Stimulated activated naive CD8-positive, alpha-beta T cell treated with anti-CD3 and anti-CD28 coated beads, Interleukin-15, Interleukin-2, amounts not matched to agents 100 ng/mL and 50 ng/mL, for 24 hours (primary cell): ENCODE data around the gene CCNT2.
"Not testable (repeated sequence)": the region's sequence is repeated elsewhere in the genome, so short reads cannot be mapped to it uniquely, and the experiment has no call there.

Experiments
- H3K27ac Mint-ChIP-seq: one replicate; pipeline ENCODE4 v1.8.0; 2021; ENCODE audit warnings: mild to moderate bottlenecking, mixed read lengths
- H3K27me3 Mint-ChIP-seq: one replicate; pipeline ENCODE4 v1.8.0; 2021; ENCODE audit warnings: mixed read lengths
- H3K36me3 Mint-ChIP-seq: one replicate; pipeline ENCODE4 v1.8.0; 2021; ENCODE audit warnings: low read depth, mixed read lengths
- H3K4me1 Mint-ChIP-seq: one replicate; pipeline ENCODE4 v1.8.0; 2021; ENCODE audit warnings: low read depth, mixed read lengths
- H3K4me3 Mint-ChIP-seq: one replicate; pipeline ENCODE4 v1.8.0; 2021; ENCODE audit warnings: mild to moderate bottlenecking, mixed read lengths
- H3K9me3 Mint-ChIP-seq: one replicate; pipeline ENCODE4 v1.8.0; 2021; ENCODE audit warnings: mixed read lengths

Gene CCNT2

DNA sequence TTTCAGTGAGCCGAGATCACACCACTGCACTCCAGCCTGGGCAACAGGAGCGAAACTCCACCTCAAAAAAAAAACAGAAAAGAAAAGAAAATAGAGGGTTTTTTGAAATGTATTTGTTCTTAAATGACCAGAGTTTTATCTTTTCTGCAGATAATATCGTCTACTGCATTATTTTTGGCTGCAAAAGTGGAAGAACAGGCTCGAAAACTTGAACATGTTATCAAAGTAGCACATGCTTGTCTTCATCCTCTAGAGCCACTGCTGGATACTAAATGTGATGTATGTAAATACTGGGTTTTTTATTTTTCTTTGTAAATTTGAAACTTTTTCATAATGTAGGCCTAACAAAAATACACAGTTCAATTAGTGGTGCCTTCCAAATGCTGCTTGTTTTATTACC, 18.1 kb downstream of the CCNT2 start:
- H3K27ac Mint-ChIP-seq, result no peak overlapping the region
- H3K4me1 Mint-ChIP-seq, result peaks cover 47% of the 10 kb centered on the region
- no peak overlapping the region for H3K4me3 Mint-ChIP-seq
- H3K27me3 Mint-ChIP-seq, result no peaks in the 10 kb centered on the region
- peaks cover 56% of the 10 kb centered on the region for H3K36me3 Mint-ChIP-seq
- H3K9me3 Mint-ChIP-seq, result no peaks in the 10 kb centered on the region

DNA sequence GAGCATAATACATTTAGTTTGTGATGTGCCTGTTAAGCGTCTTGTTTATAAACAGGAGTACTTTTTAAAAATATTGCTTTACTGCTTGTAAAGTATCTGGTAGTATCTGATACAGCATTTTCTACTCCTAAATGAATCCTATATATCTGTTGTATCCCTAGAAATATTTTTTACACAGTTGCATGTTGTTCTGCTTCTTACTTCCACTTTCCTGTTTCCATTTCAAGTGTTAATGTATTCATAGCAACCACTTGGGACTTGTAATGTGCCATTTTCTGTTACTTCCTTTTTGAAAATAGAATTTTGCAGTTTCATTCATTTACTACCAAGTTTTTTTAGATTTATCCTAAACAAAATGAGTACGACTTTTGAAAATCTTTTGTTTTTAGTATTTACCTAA, 24.9 kb downstream of the CCNT2 start:
- Mint-ChIP-seq H3K27ac (no peak overlapping the region), H3K27me3 (no peaks in the 10 kb centered on the region), H3K9me3 (no peaks in the 10 kb centered on the region), H3K36me3 (peaks cover 78% of the 10 kb centered on the region), H3K4me1 (peaks cover 38% of the 10 kb centered on the region), H3K4me3 (no peak overlapping the region)

DNA sequence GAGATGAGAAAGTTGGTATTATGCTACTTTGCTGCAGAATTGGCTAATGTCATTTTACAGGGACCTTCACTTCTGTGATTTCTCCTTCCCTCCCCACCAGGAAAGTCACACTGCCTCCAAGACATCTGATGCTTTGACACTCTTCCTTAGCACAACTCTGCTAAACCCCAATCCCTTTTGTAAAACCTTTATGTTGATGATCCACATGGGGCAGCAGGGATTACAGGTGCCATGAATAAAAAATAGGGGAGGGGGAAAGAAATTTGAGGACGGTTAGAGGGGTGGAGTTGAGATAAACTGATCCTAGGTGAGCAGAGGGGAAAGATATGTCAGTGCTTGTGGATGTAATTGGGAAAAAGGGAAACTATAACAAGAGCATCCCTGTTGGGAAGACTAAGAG, 26.4 kb downstream of the CCNT2 start:
- peaks cover 49% of the 10 kb centered on the region for H3K4me1 Mint-ChIP-seq
- no peak overlapping the region for H3K27ac Mint-ChIP-seq
- H3K27me3 Mint-ChIP-seq, result no peaks in the 10 kb centered on the region
- no peaks in the 10 kb centered on the region for H3K9me3 Mint-ChIP-seq
- H3K4me3 Mint-ChIP-seq, result no peak overlapping the region
- H3K36me3 Mint-ChIP-seq, result peaks cover 78% of the 10 kb centered on the region

DNA sequence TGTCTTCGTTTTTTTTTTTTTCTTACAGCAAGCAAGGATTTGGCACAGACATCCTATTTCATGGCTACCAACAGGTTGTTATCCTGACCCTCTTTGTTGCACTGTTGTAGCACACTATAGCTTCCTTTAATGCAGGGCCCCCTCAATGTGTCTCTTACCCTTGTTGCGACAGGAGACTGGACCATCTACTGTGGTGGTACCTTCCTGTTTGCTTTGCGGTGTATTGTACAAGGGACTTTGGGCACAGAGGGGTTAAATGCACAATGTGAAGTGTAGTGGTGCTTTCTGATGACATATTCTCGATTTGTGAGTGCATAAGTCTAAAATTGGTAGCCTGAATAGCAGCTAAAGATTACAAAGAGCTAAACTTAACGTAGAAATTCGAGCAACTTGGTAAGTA, 27.5 kb downstream of the CCNT2 start:
- Mint-ChIP-seq H3K36me3 (peaks cover 81% of the 10 kb centered on the region), H3K4me1 (peaks cover 47% of the 10 kb centered on the region), H3K27ac (peak overlapping the region; percentile 22)

DNA sequence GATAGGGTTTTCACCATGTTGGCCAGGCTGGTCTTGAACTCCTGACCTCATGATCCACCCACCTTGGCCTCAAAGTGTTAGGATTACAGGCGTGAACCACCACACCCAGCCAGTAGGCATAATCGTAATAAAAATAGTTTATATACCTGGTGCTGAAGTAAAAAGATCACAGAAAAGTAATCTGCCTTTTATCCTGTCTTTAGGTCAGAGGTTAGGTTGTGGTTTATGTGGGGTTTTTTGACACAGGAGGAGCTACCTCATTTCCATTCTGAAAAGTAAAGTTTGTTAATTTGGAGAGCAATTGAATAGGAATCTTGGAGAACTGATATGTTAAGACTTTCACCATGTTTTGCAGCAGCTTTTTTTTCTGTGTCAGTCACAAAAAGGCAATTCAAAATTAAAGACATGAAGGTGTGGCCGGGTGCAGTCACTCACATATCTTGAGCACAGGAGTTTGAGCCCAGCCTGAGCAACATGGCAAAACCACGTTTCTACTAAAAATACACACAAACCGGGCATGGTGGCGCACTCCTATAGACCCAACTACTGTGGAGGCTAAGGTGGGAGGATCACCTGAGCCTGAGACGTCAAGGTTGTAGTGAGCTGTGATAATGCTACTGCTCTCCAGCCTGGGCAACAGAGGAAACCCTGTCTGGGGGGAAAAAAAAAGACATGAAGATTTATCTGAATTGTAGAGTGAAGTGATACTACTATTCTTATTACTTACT, 31.5 kb downstream of the CCNT2 start:
- no peaks in the 10 kb centered on the region for H3K27me3 Mint-ChIP-seq
- peaks cover 88% of the 10 kb centered on the region for H3K36me3 Mint-ChIP-seq
- H3K4me3 Mint-ChIP-seq, result no peak overlapping the region
- H3K9me3 Mint-ChIP-seq, result no peaks in the 10 kb centered on the region
- peaks cover 28% of the 10 kb centered on the region for H3K4me1 Mint-ChIP-seq
- peak overlapping the region; percentile 63 for H3K27ac Mint-ChIP-seq

More for the DNA sequence above, 27.5 kb downstream of the CCNT2 start:
- Mint-ChIP-seq H3K4me3 (no peak overlapping the region), H3K9me3 (no peaks in the 10 kb centered on the region), H3K27me3 (no peaks in the 10 kb centered on the region)

DNA sequence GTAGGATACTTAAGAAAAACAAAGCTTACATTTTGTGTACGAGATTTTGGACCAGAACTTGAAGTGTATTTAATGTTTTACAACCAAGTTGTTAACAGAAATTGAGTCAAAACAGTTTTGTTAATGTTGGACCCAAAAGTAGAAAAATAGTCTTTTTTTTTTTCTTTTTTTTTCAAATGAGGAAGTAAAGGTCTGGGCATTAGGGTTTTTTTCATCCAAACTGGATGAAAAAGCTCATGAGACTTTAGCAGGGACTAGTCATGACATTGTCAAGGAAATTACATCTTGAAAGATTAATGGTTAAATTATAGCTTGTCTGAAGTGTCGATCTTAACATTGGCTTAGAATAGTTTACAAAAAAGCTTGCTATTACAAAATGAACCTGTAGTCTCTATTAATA, 32.3 kb downstream of the CCNT2 start:
- Mint-ChIP-seq H3K9me3 (no peaks in the 10 kb centered on the region), H3K4me1 (peaks cover 27% of the 10 kb centered on the region), H3K4me3 (no peak overlapping the region), H3K27ac (no peak overlapping the region), H3K27me3 (no peaks in the 10 kb centered on the region), H3K36me3 (peaks cover 83% of the 10 kb centered on the region)

DNA sequence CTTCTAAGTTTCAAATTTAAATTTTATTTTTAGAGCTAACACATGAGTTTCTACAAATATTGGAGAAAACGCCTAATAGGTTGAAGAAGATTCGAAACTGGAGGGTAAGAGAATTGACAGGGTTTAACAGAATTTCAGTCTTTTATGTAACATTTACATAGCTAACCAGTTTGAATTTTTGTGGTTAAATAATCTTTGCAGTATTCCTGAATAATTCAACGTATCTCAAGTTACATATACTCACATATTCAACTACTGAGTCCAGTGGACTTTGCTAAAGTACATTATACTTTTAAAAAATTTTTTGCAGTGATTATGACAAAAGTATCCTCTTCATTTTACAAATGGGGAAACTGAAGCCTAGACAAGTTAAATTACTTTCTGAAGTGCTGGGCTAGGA, 34.0 kb downstream of the CCNT2 start:
- Mint-ChIP-seq H3K9me3 (no peaks in the 10 kb centered on the region), H3K36me3 (peaks cover 87% of the 10 kb centered on the region), H3K4me3 (no peak overlapping the region)

DNA sequence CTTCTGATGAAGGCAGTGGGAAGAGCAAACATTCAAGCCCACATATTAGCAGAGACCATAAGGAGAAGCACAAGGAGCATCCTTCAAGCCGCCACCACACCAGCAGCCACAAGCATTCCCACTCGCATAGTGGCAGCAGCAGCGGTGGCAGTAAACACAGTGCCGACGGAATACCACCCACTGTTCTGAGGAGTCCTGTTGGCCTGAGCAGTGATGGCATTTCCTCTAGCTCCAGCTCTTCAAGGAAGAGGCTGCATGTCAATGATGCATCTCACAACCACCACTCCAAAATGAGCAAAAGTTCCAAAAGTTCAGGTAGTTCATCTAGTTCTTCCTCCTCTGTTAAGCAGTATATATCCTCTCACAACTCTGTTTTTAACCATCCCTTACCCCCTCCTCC, 35.4 kb downstream of the CCNT2 start:
- no peak overlapping the region for H3K4me3 Mint-ChIP-seq
- H3K27ac Mint-ChIP-seq, result no peak overlapping the region
- H3K27me3 Mint-ChIP-seq, result no peaks in the 10 kb centered on the region
- no peaks in the 10 kb centered on the region for H3K9me3 Mint-ChIP-seq
- peaks cover 87% of the 10 kb centered on the region for H3K36me3 Mint-ChIP-seq
- H3K4me1 Mint-ChIP-seq, result peaks cover 16% of the 10 kb centered on the region

More for the DNA sequence above, 34.0 kb downstream of the CCNT2 start:
- Mint-ChIP-seq H3K4me1 (peaks cover 24% of the 10 kb centered on the region), H3K27me3 (no peaks in the 10 kb centered on the region), H3K27ac (no peak overlapping the region)

DNA sequence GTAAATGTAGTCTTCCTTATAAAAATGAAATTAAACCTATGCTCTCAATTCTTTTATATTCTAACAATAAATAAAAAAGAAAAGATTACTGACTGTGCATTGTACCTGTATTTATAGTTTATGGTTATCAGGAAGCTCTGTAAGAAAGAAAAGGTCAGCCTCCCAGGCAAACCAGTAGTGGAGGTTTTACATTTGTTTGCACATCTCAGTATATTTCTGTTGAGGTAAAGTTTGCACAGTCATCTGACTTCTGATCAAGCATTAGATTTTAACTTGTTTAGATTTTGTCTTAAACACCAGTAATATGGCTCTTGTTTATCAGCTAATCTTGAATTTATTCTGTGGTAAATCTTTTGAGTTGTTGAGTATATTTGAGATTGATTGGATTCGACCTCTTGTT, 37.1 kb downstream of the CCNT2 start:
- H3K27me3 Mint-ChIP-seq, result no peaks in the 10 kb centered on the region
- H3K4me3 Mint-ChIP-seq, result no peak overlapping the region
- H3K27ac Mint-ChIP-seq, result no peak overlapping the region
- no peaks in the 10 kb centered on the region for H3K9me3 Mint-ChIP-seq
- H3K36me3 Mint-ChIP-seq, result peaks cover 78% of the 10 kb centered on the region
- H3K4me1 Mint-ChIP-seq, result peaks cover 5% of the 10 kb centered on the region

DNA sequence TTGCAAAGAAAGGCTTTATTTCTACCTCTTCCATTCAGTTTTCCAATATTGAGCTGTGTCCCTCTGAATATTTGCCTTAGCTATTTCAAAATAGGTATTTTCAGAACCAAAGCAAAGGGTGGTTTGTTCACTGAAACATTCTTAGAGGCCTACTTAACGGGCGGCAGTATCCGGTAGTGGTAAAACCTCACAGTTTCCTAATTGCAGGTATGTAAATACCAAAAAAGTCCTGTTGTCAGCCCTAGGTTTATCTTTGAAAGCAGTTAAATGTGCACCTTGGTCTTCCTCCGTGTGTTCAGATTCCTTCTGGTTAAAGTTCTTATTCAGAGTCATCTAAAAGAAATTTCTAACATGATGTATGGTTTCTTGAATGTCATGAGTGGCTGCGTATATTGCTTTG, 38.9 kb downstream of the CCNT2 start:
- Mint-ChIP-seq H3K4me1 (peaks cover 5% of the 10 kb centered on the region), H3K9me3 (no peaks in the 10 kb centered on the region)

DNA sequence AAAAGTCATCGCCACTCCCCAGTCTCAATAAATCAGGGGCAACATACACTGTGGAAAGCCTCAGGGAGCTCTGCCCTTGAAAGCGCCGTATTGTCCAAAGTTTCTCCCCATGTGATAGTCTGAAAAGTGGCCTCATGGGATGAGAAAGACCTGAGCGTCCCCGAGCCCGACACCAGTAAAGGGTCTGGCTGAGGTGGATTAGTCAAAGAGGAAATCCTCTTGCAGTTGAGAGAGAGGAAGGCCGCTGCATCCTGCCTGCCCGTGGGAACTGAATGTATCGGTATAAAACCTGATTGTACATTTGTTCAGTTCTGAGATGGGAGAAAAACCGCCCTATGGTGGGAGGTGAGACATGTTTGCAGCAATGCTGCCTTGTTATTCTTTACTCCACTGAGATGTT, 48.5 kb downstream of the CCNT2 start:
- H3K36me3 Mint-ChIP-seq, H3K27ac Mint-ChIP-seq, H3K9me3 Mint-ChIP-seq, H3K27me3 Mint-ChIP-seq, H3K4me1 Mint-ChIP-seq, H3K4me3 Mint-ChIP-seq: not testable (repeated sequence)

More for the DNA sequence above, 38.9 kb downstream of the CCNT2 start:
- no peaks in the 10 kb centered on the region for H3K27me3 Mint-ChIP-seq
- no peak overlapping the region for H3K27ac Mint-ChIP-seq
- H3K36me3 Mint-ChIP-seq, result peaks cover 62% of the 10 kb centered on the region
- no peak overlapping the region for H3K4me3 Mint-ChIP-seq

DNA sequence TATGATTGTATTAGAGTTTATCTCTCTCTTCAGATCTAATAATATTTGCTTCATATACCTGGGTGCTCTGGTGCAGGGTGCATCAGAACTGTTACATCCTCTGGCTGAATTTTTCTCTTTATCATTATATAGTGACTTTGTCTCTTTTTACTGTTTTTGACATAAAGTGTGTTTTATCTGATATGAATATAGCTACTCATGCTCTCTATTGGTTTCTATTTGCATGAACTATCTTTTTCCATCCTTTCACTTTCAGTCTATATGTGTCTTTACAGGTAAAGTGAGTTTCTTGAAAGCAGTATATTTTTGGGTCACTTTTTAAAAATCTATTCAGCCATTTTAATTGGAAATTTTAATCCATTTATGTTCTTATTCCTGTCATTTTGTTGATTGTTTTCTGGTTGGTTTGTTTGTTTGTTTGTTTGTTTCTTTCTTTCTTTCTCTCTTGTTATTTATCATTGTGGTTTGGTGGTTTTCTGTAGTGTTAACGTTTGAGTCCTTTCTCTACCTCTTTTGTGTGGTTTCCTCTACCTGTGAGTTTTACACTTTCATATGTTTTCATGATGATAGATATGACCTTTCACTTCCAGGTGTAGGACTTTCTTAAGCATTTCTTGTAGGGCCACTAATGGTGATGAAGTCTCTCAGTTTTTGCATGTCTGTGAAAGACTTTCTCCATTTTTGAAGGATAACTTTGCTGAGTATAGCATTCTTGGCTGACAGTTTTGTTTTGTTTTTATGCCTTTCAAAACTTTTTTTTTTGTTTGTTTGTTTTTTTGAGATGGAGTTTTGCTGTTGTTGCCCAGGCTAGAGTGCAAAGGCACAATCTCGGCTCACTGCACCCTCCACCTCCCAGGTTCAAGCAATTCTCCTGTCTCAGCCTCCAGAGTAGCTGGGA, 54.9 kb downstream of the CCNT2 start:
- H3K27ac Mint-ChIP-seq, result no peak overlapping the region
- no peak overlapping the region for H3K4me3 Mint-ChIP-seq
- H3K4me1 Mint-ChIP-seq, result peaks cover 12% of the 10 kb centered on the region
- H3K27me3 Mint-ChIP-seq, result no peaks in the 10 kb centered on the region
- peaks cover 8% of the 10 kb centered on the region for H3K36me3 Mint-ChIP-seq
- H3K9me3 Mint-ChIP-seq, result peaks cover 27% of the 10 kb centered on the region

DNA sequence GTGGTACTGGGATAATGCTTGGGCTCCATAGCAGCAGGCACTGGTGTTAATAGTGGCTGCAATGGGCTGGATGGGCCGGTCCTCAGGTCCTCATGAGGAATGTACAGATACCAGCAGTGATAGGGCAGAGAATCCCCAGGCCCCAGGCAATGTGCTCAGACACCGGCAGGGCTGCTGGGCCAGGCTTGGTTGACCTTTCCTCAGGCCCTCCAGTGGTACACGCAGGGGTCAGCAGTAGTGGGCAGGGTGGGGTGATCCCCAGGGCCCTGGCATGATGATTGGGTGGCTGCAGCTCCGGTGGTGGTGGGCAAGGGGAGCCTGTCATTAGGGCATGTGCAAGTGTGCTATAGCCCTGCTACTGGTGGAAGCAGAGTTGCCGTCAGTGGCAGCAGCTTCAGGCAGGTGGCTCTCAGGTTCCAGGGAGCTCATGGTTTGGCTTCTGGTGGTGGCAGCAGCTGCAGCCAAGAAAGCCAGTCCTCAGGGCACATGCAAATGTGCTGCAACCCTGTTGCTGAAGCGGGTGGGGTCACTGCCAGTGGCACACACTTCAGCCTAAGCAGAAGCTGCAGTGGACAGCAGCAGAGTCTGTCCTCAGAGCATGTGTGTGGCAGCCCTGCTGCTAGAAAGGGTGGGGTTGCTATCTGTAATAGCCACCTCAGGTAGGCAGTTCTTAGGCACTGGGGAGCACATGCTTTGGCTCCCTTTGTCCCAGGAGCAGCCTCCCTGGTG, 56.8 kb downstream of the CCNT2 start:
- H3K27ac Mint-ChIP-seq, result no peak overlapping the region
- peaks cover 12% of the 10 kb centered on the region for H3K4me1 Mint-ChIP-seq
- H3K4me3 Mint-ChIP-seq, result no peak overlapping the region
- peaks cover 23% of the 10 kb centered on the region for H3K9me3 Mint-ChIP-seq
- no peaks in the 10 kb centered on the region for H3K27me3 Mint-ChIP-seq
- H3K36me3 Mint-ChIP-seq, result peaks cover 8% of the 10 kb centered on the region

DNA sequence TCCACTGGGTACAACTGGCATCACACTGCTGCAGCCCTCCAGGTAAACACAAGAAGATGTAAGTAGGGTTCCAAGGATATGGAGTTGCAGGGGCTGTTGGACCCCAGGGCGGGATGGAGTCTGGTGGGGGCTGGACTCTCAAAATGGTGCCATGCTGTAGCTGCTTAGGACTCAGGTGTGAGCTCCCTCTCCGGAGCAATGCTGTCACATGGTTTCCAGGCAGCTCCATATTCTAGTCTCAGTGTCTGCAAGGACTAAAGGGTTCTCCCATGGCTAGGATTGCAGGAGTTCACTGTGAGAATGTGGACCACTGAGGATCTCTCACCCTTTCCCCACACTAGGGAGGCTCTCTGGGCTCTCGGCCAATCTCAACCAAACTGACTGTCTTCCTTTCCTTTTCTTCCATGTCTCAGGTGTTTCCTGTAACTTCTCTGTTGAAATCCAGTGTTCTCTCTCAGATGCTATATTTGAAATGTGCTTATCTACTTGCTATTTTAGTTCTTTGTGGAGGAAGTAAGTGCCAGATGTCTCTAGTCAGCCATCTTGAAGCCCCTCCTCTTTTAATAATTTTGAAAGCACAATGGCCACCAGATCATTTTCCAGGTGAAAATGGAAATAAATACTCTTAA, 57.6 kb downstream of the CCNT2 start:
- Mint-ChIP-seq H3K4me1 (peaks cover 12% of the 10 kb centered on the region), H3K27ac (no peak overlapping the region), H3K9me3 (peaks cover 23% of the 10 kb centered on the region), H3K27me3 (no peaks in the 10 kb centered on the region), H3K36me3 (peaks cover 8% of the 10 kb centered on the region), H3K4me3 (no peak overlapping the region)
